HG03342 (cell line): ENCODE measurements around the gene MICAL3.
"Not testable (repeated sequence)": the region's sequence is repeated elsewhere in the genome, so short reads cannot be mapped to it uniquely, and the experiment has no call there.

Source experiments
- ATAC-seq: cut with Tn5 transposase; IDR thresholded peaks from one replicate; pipeline ENCODE4 v1.9.1; 2021; ENCODE audit warnings: mild to moderate bottlenecking, moderate library complexity; ENCODE audit not compliant: unreplicated experiment

The MICAL3 gene

GRCh38 chr22:18024276-18024939 is at the start of gene MICAL3:
TSS of gene MICAL3 (minus strand) at chr22:18024561. CDS start at chr22:17906812, 117,749 bp downstream.
- ATAC-seq, result no peak

- ATAC-seq, result not testable (repeated sequence)
These were observed 49.6 kb upstream of the MICAL3 start for GRCh38 chr22:18073927-18074326.

- ATAC-seq, result no peak
These were observed 49.1 kb upstream of the MICAL3 start for GRCh38 chr22:18073467-18073866.

GRCh38 chr22:18071968-18072310 is 47.6 kb upstream of the MICAL3 start:
- no peak for ATAC-seq

- ATAC-seq, result not testable (repeated sequence)
These were observed 47.1 kb upstream of the MICAL3 start for GRCh38 chr22:18071307-18071967.

- ATAC-seq, result no peak
These were observed 46.4 kb upstream of the MICAL3 start for GRCh38 chr22:18070556-18071306.

GRCh38 chr22:18070041-18070440 is 45.7 kb upstream of the MICAL3 start:
- ATAC-seq, result no peak

GRCh38 chr22:18069041-18069440 is 44.7 kb upstream of the MICAL3 start:
- no peak for ATAC-seq

GRCh38 chr22:18068381-18068988 is 44.1 kb upstream of the MICAL3 start:
- no peak for ATAC-seq

GRCh38 chr22:18067548-18068341 is 43.4 kb upstream of the MICAL3 start:
- ATAC-seq, result no peak

GRCh38 chr22:18067121-18067520 is 42.8 kb upstream of the MICAL3 start:
- no peak for ATAC-seq

GRCh38 chr22:18066181-18066859 is 42.0 kb upstream of the MICAL3 start:
- no peak for ATAC-seq

GRCh38 chr22:18065256-18065655 is 40.9 kb upstream of the MICAL3 start:
- no peak for ATAC-seq

GRCh38 chr22:18064636-18065035 is 40.3 kb upstream of the MICAL3 start:
- no peak for ATAC-seq

GRCh38 chr22:18063715-18064114 is 39.4 kb upstream of the MICAL3 start:
- not testable (repeated sequence) for ATAC-seq

- ATAC-seq, result no peak
These were observed 38.9 kb upstream of the MICAL3 start for GRCh38 chr22:18063306-18063705.

- ATAC-seq, result no peak
These were observed 38.1 kb upstream of the MICAL3 start for GRCh38 chr22:18062421-18062820.

GRCh38 chr22:18060646-18061620 is 36.6 kb upstream of the MICAL3 start:
- no peak for ATAC-seq

- ATAC-seq, result no peak
These were observed 35.6 kb upstream of the MICAL3 start for GRCh38 chr22:18059991-18060390.
